CD4-positive, alpha-beta T cell treated with Interleukin-10 for 1 hour (primary cell): ENCODE data around the gene TRUB2.

ENCODE experiments used
- DNase-seq: peaks from one replicate; pipeline ENCODE4 v3.0.0-alpha.2; 2020

TRUB2 gene

DNA sequence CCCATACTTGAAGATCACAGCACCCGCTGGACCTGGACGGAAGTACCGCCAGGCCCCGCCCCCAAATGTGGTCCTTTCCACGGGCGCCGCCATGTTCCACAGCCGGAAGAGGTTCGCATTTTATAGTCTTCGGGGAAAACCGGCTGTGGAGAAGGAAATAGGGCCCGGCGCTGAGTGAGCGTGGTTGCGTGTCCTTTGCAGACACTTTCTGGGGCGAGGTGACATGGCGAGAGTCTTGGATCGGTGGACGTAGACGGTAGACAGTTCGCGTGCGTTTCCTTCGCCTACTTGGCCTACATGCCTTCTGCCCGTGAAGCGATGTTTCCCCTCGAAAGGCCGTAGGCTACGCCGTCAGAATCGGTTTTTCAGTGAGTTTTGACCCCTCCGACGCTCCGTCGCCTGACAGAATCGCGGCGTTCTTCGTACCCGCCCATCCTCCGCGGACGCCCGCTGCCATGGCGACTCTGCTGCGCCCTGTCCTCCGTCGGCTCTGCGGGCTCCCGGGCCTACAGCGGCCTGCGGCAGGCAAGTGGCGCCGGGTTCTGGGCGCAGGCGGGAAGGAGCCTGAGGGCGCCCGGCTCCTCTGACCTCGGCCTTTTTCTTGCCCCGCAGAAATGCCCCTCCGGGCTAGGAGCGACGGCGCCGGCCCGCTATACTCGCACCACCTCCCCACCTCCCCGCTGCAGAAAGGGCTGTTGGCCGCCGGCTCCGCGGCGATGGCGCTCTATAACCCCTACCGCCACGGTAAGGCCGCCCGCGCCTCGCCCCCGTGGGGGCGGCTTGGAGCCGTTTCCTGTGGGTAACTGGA, at the start of gene TRUB2, which contains the start of gene COQ4:
TSS of gene TRUB2 (minus strand) at position 44 of the 808 bp plus-strand sequence. CDS start at position 5, 39 bp downstream.
TSS of gene COQ4 (plus strand) at position 436 of the 808 bp plus-strand sequence. CDS start at position 456, 20 bp downstream.
- peak; percentile 94 for DNase-seq

- no peak for DNase-seq
These were observed 49.4 kb upstream of the TRUB2 start for GRCh38 chr9:128371630-128372117.

DNA sequence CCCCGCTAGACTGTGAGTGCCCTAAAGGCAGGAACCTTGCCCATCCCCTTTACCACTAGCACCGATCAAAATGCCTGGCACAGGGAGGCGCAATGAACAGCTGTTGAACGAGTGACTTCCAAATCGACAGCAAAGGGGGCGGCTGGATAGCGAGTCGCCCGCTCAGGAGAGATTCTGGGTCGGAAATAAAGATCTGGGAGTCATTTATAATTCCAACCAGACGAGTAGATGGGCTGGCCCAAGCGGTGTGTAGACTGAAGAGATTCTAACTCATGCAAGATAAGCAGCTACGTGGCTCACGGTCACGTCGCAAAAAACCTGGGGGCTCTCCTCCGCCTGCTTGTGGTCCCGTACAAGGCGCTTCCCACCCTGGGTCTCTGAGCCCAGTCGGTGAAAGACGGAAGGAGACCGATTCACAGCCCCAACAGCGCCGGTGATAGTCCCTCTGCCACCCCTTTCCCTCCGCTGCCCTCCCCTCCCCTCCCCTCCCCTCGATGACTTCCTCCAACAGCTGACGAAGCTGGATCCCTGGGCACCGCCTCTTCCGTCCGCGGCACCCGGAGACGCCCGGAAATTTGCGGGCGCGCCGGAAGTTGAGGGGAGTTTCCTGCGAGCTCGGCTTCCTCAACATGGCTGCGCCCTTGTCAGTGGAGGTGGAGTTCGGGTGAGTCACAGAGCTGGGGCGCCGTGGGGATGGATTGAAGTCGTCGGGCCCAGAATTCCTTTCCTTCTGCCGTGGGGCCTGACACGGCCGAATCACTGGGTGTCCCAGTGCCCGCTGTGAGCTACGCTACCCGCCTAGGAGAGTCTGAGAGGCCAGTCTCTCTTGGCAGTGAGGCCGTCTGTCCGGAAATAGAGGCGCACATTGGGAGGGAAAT, 48.7 kb upstream of the TRUB2 start, which contains the start of gene URM1:
TSS of gene URM1 (plus strand) at position 623 of the 878 bp plus-strand sequence. CDS start at position 630, 7 bp downstream.
- DNase-seq, result peak; percentile 95

GRCh38 chr9:128370367-128370751, 48.1 kb upstream of the TRUB2 start:
- no peak for DNase-seq

DNA sequence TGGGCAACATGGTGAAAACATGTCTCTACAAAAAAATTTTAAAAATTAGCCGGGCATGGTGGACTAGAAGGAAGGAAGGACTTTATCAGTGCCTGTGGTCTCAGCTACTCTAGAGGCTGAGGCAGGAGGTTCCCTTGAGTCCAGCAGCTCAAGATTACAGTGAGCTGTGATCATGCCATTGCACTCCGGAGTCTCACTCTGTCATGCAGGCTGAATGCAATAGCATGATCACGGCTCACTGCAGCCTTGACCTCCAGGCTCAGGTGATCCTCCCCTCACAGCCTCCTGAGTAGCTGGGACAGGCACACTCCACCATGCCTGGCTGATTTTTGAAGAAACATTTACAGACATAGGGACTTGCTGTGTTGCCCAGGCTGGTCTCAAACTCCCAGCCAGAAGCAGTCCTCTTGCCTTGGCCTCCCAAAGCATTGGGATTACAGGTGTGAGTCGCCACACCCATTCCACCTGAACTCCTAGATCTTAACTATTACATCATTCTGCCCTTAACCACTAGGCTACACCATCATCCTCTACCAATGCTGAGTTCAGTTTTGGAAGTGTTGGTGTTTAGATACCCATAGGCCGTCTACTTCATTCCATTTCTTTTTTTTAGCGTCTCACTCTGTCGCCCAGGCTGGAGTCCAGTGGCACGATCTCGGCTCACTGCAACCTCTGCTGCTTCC, 46.9 kb upstream of the TRUB2 start:
- DNase-seq, result no peak

GRCh38 chr9:128365525-128365924, 43.3 kb upstream of the TRUB2 start:
- DNase-seq, result no peak

DNA sequence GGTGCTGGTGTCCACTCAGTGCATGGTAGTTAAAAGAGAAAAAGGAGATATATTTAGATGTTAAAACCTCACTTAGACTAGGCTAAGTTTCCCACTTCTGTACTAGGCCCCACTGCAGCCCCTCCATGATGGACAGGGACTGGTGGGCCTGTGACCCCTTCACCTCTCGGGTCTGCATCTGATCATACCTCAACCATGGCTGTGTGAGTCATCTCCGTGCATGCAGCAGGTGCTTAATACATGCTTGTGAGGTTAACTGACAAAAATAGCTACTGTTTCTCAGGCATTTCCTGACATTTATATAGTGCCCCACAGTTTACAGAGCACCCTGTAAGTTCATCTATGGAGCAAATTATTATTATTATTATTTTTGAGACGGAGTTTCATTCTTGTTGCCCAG, 40.5 kb upstream of the TRUB2 start:
- DNase-seq, result no peak

- DNase-seq, result peak; percentile 71
These were observed 39.9 kb upstream of the TRUB2 start for GRCh38 chr9:128361986-128362646.

- no peak for DNase-seq
These were observed 39.2 kb upstream of the TRUB2 start for GRCh38 chr9:128361296-128361985.

DNA sequence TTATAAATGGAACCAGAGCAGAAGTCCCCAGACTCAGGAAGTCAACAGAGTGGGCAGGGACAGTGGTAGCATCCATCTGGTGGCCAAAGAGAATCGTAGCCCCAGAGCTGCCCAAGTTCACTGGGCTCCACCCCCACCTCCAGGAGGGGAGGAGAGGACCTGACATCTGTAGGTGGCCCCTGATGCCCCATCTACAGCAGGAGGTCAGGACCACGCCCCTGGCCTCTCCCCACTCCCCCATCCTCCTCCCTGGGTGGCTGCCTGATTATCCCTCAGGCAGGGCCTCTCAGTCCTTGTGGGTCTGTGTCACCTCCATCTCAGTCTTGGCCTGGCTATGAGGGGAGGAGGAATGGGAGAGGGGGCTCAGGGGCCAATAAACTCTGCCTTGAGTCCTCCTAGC, 38.6 kb upstream of the TRUB2 start:
- DNase-seq, result no peak

- no peak for DNase-seq
These were observed 36.6 kb upstream of the TRUB2 start for GRCh38 chr9:128358861-128359260.

DNA sequence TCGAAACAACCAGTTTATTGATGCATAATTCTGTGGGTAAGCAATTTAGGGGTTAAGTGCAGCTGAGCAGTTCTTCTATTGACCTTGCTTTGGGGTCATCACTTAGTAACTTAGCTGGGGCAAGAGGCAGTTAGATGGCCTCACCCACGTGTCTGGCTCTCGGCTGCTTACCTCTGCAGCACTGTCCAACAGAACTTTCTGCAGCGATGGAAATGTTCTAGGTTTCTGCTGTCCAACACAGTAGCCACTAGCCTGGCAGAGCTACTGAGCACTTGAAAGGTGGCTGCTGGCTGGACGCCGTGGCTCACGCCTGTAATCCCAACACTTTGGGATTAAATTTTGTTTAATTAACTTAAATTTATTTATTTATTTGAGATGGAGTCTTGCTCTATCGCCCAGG, 35.8 kb upstream of the TRUB2 start:
- no peak for DNase-seq

DNA sequence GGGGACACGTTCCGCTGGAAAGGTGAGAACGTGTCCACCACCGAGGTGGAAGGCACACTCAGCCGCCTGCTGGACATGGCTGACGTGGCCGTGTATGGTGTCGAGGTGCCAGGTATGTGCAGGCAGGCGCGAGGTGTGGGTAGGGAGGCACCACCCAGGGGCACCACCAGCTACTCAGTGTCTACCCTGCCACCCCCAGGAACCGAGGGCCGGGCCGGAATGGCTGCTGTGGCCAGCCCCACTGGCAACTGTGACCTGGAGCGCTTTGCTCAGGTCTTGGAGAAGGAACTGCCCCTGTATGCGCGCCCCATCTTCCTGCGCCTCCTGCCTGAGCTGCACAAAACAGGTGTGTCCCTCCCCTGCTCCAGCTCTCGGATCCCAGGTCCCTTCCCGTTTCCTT, 33.2 kb upstream of the TRUB2 start:
- DNase-seq, result no peak

GRCh38 chr9:128349772-128350171, 27.5 kb upstream of the TRUB2 start:
- no peak for DNase-seq

- DNase-seq, result no peak
These were observed 26.9 kb upstream of the TRUB2 start for GRCh38 chr9:128349125-128349524.

GRCh38 chr9:128344931-128345605, 22.8 kb upstream of the TRUB2 start:
- no peak for DNase-seq

GRCh38 chr9:128343855-128344254, 21.6 kb upstream of the TRUB2 start:
- no peak for DNase-seq

GRCh38 chr9:128342971-128343680, 20.9 kb upstream of the TRUB2 start:
- no peak for DNase-seq

DNA sequence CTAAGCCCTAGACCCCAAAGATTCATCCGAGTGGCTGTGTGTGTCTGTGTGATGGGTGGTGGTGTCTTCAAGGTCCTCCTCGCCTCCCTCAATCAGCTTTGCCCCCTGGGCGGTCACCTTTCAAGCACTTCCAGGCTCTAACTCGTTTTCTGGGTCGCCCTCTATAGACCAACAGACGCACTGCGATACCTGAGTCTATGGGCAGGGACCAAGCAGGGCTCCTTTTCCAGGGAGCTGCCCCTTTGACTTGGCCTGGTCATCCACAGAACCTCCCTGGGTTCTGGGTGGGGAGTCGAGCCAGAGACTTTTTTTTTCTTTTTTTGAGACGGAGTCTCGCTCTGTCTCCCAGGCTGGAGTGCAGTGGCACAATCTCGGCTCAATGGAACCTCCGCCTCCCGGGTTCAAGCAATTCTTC, 19.2 kb upstream of the TRUB2 start:
- DNase-seq, result peak; percentile 78

GRCh38 chr9:128340691-128341434, 18.6 kb upstream of the TRUB2 start:
- no peak for DNase-seq
